CD4-positive, alpha-beta T cell treated with Interleukin-15 for 4 hours (primary cell): ENCODE measurements around the gene EMSY.

Experiments used
- DNase-seq: peaks from one replicate; pipeline ENCODE4 v3.0.0-alpha.2; 2020; ENCODE audit warnings: low spot score

EMSY gene

GRCh38 chr11:76597533-76598425, 153.0 kb downstream of the EMSY start:
- DNase-seq: no peak

- DNase-seq: no peak
These were observed 153.6 kb downstream of the EMSY start for GRCh38 chr11:76598426-76598839.

- DNase-seq: no peak
These were observed 154.5 kb downstream of the EMSY start for GRCh38 chr11:76599041-76600013.

GRCh38 chr11:76600124-76600655, 155.4 kb downstream of the EMSY start:
- no peak for DNase-seq

- no peak for DNase-seq
These were observed 156.5 kb downstream of the EMSY start for GRCh38 chr11:76601272-76601671.

GRCh38 chr11:76601724-76602123, 156.9 kb downstream of the EMSY start:
- no peak for DNase-seq

- no peak for DNase-seq
These were observed 157.6 kb downstream of the EMSY start for GRCh38 chr11:76602431-76602861.
